ENCODE data around the gene NDE1.
A peak's percentile ranks its signal among the peaks of the same experiment; 100 is the strongest.
"Not testable (repeated sequence)": the region's sequence is repeated elsewhere in the genome, so short reads cannot be mapped to it uniquely, and the experiment has no call there.

NDE1 gene

DNA sequence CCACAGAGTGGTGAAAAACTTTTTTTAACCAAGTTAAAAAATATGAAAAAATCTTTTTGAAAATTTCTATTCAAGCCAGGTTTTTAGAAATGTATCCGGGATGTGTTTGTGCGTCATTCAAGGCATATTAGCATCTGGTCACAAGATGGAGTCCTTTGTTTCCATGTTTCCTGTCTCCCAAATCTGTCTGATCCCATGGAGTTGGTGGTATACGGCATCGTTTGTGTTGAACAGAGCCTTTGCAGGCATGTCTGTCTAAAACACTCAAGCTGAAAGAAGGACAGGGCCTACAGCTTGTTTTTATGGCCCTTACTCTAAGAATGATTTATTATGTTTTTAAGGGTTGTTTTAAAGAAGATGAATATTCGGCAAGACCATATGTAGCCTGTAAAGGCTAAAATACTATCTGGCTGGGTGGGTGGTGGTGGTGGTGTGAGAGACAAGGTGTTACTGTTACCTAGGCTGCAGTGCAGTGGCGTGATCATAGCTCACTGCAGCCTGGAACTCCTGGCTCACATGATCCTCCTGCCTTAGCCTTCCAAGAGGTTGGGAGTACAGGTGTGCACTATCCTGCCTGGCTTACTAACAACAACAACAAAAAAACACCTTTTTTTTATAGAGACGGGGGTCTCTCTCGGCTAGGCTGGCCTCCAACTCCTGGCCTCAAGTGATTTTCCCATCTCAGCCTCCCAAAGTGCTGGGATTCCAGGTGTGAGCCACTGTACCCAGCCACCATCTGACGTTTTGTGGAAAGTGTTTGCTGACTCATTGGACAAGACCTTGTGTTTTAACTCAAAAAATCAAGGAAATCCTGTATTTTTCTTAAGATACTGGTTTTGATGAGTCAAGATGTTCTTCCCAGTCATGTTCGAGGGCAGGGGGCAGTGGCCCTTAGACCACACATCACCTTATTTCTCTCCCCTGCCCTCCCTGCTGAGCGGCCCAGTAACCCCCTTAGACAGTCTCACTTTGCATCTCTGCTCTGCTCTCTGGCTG, 52.2 kb downstream of the NDE1 start:
- DNase-seq: no peak

DNA sequence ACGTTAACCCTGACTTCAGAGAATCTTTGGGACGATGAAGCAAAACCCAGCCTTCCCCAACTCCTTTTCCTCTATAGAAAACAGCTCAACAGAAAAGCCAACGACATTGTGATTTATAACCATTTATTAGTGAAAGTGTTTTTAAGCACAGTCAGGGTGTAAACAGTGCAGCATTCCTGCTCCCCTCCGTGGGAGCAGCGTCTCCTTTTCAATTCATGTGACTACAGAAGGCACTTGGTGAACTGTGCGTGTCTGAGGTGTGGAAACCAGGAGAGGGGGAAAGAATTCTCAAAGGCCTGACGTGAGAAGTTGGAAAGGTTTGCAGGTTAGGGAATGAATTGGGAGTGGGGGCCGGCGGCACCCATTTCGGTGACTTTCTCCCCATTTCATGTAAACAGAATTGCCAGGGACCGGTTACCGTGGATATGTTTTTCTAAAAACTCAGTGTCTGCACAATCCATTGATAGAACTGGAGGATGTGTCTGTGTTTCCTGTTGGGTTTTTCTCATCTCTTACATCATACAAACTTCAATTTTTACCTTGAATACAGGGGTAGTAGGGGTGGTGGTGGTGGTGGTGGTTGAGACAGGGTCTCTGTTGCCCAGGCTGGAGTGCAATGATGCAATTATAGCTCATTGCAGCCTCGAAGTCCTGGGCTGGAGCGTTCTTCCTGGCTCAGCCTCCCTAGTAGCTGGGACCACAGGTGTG, 53.1 kb downstream of the NDE1 start:
- DNase-seq: no peak

DNA sequence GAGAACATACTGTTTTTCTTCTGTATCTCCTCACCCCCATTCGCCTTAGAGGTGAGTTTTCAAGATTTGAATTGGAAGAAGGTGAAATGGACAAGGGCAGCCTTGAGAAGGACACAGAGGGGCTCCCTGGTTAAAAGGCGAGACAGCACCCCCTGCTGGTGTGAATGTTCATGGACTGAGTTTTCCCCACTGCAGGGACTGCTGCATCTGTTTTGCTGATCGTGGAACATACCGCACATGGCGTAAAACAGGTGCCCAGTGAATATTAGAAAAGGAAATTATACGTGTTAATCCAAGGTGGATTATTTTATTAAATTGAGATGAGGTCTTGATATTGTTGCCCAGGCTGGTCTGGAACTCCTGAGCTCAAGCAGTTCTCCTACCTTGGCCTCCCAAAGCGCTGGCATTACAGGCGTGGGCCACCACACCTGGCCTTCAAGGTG, 54.5 kb downstream of the NDE1 start:
- DNase-seq: peak; percentile 32 to 47

DNA sequence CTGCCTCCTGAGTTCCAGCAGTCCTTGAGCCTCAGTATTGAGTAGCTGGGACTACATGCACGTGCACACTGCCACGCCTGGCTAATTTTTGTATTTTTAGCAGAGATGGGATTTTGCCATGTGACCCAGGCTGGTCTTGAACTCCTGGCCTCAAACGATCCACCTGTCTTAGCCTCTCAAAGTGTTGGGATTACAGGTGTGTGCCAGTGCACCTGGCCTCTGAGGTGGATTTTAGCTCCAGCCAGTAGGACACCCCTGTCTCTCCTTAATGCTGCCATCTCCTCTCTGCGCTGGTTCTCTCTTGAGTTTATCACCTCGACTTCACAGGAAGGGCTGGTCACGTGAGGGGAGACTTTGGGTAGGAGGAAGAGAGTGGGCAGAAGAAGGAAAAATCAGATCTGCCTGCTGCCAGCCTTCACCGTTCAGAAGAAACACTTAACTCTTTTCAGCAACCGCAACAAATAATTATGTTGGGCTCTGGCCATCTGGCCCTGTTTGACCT, 55.1 kb downstream of the NDE1 start:
- DNase-seq: no peak

DNA sequence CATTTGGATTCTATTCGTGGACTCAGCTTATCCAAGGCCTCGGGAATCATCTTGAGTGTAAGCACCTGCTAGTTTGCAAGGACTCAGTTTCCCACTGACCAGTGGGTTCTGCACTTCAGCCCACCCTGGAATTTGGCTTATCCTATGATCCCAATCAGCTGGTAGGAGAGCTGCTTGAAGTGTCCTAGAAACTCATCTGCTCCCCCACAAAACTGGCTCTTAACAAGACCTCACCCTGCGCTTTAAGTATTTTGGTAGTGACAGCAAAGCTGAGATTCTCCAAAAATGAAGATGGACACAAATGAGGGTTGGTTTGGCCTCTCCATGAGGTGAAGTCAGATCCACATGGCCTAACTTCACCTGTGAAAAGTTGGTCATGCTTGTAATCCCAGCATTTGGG, 57.3 kb downstream of the NDE1 start:
- DNase-seq: no peak

DNA sequence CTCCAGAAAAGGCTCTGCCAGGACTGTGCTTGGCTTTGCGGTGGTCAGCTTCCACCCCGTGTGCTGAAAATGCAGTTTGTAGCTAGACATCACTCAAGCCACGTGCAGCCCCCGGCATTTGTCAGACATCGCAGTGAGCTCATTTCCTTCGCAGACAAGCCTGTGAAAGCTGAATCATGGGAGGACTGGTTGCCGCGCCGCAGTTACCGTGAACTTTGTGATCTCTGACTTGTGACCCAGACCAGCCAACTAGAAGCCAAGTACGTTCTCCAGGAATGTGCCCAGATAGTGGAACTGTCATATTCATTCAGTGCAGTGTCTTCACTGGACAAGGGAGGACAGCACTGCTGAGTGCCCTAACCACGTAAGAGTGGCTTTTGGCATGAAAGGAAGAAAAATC, 58.1 kb downstream of the NDE1 start:
- no peak for DNase-seq

DNA sequence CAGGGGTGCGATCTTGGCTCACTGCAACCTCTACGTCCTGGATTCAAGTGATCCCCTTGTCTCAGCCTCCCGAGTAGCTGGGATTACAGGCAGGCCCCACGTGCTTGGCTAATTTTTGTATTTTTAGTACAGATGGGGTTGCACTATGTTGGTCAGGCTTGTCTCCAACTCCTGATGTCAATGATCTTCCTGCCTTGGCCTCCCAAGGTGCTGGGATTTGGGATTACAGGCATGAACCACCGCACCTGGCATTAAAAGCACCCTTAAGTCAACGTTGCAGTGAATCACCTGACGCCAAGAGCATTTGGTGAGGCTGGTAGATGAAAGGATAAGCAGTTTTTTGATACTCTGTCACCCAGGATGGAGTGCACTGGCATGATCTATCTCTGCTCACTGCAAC, 59.0 kb downstream of the NDE1 start:
- no peak for DNase-seq

DNA sequence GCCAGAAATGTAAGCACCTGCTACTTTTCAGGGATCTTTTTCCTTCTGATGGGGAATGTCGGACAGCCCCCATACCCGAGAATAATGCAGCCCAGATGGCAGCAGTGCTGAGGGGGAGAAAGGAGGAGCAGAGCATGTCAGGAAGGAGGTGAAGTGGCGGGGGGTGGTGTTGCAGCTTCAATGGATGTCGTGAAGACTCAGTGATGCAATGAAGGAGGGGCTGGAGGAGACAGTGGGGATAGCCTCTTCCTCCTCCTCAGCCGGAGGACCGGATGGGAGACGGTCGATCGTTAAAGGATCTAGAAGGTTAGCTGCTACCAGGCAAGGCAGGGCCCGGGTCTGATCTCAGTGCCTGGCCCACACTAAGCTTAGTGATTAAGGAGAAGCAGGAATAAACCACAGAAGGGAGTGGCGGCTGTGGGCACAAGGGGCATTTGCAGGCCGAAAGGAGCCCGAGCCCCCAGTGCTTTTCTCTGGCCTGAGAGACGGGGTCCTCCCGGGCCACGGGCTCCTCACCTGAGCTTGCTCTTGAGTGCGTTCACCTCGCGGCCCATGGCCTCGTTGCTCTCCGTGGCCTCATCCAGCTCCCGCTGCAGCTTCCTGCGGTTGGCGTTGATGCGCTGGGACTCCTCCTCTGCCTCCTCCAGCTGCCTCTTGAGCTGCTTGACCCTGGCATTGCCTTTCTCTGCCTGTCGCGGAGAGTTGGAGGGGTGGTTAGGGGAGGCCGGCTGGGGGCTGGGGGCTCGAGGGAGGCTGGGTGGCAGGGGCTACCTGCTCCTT, 64.5 kb downstream of the NDE1 start:
- no peak for DNase-seq

DNA sequence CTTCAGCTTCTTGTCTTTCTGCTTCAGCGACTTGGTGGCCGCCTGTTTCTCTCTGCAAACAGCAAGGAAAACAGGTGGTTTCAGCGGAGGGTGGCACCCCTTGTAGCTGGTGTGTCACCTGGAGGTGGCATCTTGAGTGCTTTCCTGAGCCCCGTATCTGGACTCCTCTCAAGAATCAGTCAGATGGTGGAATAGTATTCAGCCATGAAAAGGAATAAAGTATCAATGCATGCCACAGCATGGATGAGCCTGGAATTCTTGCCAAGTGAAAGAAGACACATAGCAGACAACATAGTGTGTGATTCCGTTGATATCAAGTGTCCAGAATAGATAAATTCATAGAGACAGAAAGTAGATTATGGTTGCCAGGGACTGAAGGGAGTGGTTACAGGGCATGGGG, 65.2 kb downstream of the NDE1 start:
- no peak for DNase-seq

DNA sequence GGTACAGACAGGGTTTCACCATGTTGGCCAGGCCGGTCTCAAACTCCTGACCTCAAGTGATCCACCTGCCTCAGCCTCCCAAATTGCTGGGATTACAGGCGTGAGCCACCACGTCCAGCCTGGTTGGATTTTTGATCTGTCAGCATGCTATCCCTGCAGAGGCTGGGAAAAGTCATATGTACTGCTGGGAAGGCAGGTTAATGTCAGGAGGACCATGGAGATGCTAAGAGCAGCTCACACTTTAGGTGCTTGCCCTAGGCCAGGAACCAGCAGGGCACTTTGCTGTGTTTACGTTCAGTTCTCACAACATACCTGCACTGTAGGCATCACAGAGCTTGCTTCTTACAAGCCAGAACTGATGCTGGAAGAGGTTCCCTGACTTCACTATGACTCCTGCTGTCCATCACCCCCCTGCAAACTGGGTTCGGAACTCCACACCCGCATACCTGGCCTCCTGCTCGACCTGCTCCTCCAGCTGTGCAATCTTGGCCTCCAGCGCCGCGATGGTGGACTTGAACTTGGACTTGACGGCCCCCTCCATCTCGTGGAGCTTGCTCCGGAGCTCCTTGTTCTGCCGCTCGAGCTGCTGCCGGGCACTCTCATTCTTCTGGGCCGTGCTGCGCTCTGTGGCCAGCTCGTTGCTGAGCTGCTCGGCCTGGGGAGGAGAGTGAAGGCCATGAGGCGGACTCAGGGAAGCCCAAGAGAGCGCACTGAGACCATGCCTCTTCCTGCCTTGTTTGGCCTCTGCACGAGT, 66.8 kb downstream of the NDE1 start:
- no peak for DNase-seq

DNA sequence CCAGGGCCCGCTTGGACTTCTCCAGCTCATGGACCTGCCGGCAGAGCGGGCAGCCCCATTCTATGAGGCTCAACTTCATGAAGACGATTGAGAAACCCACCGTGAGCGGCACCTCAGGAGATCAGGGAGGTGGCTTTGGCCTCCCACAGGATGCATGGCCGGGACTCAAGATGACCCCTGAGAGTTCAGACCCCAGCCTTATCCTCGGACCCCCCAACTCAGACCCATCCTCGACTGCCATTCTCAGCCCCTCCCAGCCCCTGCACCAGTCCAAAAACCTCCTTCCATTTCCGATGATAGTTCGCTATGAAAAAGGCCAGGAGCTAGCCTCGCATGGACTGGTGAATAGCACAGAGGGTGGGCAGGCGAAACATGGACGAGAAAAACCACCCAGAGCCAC, 71.0 kb downstream of the NDE1 start:
- no peak for DNase-seq

DNA sequence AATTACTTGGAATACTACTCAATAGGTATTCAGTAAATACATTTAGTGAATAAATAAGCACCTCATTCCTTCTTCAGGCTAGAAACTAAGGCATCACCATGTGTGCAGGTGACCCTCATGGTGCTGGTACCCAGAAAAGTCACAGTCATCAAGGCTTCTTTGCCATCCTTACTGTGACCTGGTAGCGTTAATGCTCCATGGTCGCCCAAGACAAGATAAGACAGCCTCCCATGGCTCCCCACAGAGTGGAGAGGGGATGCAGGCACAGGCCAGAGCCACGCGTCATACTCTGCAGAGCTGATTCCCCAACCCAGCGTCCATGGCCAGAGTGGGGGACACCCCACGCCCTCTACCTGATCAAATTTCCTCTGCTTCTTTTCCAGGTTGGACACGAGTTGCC, 73.8 kb downstream of the NDE1 start:
- no peak for DNase-seq

DNA sequence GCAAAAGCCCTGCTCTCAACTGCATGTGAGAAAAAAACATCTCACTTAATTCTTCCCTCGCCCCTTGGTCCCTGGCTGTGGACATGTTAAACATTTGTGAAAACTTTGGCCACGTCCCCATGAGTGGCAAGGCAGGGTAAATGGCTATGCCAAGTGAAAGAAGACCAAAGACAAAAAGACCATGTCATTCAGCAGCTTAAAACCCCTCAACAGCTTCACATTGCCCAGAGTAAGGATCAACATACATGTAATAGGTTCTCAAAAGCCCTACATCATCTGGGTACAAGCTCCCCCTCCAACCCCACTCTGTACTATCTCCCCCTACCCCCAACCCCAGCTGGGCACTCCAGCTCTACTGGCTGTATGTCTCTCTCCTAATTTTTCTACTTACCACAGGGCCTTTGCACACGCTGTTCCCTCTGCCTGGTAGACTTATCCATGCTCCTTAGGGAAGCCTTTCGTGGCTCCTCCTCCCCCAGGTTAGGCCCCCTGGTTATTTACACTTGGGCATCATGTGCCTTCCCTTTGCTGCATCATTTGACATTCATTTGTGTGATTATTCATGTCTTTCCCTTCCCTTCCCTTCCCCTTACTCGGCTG, 75.7 kb downstream of the NDE1 start:
- no peak for DNase-seq

DNA sequence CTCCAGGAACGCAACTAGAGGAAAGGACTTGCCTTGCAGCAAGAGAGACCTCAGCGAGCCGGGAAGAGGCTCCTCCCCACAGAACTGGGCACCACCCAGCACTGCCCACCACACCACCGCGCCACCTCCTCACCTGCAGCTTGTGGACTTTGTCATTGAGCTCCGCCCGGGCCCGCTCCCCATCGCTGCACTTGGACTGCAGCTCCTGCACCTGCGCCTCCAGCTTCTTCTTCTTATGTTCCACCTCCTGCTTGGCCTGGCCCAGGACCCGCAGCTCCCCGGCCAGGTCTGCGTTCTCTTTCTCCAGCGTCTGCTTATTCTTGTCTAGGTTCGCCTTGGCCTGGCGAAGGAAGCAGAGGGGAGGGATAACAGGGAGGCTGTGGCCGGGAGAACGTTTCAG, 76.7 kb downstream of the NDE1 start:
- DNase-seq: no peak

DNA sequence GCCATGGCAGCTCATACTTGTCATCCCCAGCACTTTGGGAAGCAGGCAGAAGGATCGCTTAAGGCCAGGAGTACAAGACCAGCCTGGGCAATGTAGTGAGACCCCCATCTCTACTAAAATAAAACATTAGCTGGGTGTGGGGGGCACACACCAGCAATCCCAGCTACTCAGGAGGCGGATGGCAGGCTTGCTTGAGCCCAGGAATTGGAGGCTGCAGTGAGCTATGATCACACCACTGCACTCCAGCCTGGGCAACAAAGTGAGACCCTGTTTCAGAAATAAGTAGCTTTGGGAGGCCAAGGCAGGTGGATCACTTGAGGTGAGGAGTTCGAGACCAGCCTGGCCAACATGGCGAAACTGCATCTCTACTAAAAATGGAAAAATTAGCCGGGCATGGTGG, 77.7 kb downstream of the NDE1 start:
- DNase-seq: not testable (repeated sequence)

DNA sequence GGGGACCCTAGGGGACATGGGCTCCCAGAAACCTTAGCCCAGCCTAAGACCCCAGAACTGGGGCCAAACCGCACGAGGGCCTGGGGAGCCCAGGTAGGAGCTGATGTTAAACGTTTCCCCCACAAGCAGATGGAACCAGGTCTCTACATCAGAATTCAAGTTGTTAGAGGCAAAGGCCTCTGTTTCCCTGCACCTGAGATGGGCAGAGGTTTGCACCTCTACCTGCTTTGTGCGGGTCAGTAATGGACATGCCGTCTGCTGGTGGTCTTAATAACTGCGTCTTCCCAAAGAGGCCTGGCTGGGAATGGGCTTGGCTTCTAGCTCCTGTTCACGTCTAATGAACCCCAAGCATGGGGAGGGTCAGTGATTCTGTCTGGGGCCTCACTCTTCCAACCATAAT, 79.1 kb downstream of the NDE1 start:
- no peak for DNase-seq

DNA sequence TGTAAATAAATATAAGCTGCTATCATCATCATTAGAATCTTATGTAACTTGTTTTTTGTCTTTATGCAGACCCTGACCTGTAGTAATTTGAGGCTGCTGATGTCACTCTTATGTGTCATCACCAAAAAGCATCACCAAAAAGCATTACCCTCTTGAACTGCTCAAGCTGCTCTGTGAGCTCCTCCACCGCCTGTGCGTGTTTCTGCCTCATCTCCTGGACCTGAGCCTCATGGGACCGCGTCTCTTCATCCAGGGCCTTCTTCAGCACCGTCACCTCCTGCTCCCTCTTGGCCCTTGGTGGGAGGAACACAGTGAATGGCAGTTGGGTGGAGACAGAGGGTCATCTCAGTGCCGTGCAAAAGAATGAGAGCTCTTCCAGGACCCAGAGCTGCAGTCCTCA, 82.4 kb downstream of the NDE1 start:
- no peak for DNase-seq

DNA sequence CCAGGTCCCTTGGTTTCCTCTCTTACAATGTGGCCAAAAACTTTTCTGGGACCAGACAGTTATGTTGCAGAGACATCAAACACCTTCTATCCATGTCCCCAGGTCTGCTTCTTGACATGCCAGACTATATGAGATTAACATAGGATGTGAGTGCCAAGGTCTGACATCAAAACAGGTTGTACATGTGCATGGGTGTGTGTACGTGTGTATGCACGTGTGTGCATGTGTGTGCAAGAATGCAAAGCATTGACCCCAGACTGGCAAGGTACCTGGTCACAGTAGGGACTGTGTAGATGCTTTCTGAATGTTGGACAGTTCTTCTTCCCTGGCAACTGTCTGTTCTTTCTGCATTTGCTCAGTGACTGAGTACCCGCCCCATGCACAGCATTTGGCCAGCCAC, 85.6 kb downstream of the NDE1 start:
- no peak for DNase-seq

DNA sequence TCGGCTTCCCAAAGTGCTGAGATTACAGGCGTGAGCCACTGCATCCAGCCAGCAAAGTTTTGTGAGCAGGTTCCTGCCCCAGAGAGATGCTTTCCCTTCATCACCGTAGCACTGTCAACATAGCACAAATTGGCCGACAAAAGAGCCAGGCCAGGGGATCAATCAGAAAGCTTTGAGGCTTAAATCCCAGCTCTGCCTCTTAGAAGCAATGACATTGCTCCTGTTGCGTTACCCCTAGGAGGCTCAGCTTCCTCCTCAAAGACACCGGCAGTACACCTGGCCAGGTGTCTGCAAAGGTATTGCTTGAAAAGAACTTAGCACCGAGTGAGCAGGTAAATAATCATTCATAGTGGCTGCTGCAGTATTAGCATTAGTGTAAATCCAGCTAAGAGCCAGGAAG, 86.5 kb downstream of the NDE1 start:
- DNase-seq: no peak

DNA sequence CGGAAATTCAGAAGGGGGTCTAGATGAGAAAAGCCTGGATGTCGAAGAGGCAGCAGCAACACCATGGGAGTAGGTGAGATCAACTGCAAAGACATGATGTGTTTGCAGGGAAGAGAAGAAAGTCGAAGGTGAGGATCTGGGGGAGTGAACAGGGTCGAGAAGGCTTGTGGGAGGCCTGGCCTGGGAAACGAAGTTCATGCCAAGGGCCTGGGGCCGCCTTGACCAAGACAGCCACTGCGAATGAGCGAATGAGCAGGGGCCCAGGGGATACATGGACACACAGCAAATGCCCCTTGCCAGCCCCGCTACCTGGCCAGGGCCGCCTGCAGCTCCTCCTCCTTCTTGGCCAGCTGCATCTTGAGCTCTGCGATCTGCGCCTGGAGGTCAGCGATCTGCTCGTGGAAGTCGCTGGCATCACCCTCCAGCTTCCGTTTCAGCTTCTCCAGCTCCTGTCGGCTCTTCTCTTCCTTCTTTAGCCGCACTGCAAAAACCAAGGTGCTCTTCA, 87.1 kb downstream of the NDE1 start:
- DNase-seq: no peak

DNA sequence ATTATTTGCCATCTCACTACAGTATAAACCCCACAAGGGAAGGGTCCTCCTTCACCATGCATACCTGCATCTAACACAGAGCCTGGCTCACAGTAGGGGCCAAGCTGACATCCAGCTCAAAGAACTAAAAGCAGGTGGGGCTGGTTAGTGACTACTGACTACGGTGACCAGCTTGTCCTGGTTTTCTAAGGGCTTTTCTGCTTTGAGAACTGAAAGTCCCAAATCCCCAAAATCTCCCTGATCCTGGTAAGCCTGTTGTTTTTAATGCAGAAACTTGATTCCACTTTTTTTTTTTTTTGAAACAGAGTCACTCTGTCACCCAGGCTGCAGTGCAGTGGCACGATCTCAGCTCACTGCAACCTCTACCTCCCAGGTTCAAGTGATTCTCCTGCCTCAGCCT, 89.4 kb downstream of the NDE1 start:
- no peak for DNase-seq

DNA sequence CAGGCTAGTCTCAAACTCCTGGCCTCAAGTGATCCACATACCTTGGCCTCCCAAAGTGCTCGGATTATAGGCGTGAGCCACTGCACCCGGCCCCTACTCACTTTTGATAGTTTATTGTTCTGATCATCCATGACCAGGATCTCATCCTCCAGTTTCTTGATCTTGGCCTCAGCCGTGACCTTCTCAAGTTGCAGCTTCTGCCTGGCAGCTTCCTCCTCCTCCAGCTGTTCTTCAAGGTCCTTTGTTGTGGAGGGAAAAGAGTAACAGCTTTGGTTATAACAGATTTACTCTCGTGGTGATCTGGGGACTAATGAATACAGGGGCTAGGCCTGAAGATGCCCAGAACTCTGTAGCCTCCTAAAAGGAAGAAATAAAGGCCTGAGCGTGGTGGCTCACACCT, 89.9 kb downstream of the NDE1 start:
- no peak for DNase-seq

Data from AML-193 (cell line).